Cerebellar nuclear complex (tissue), 1 donor: ENCODE results near the gene PPP1R13B.

ENCODE experiments used
- DNase-seq, 2 experiments: peaks; one replicate each; lab custom pipeline; 2025; lab: John Stamatoyannopoulos, UW

Gene PPP1R13B

GRCh38 chr14:103880348-103881267 is 33.2 kb upstream of the PPP1R13B start:
- peak in 1 of 2 experiments; percentile 36 for DNase-seq

- DNase-seq, result no peak
Observed at GRCh38 chr14:103879570-103880347, 32.4 kb upstream of the PPP1R13B start.

GRCh38 chr14:103879118-103879569 is 31.8 kb upstream of the PPP1R13B start:
- no peak for DNase-seq

- DNase-seq, result no peak
Observed at GRCh38 chr14:103878180-103878579, 30.8 kb upstream of the PPP1R13B start.

GRCh38 chr14:103875010-103875409 is 27.6 kb upstream of the PPP1R13B start:
- DNase-seq, result no peak

- no peak for DNase-seq
Observed at GRCh38 chr14:103872481-103873113, 25.2 kb upstream of the PPP1R13B start.

- no peak for DNase-seq
Observed at GRCh38 chr14:103871596-103872480, 24.5 kb upstream of the PPP1R13B start.

- no peak for DNase-seq
Observed at GRCh38 chr14:103870891-103871595, 23.7 kb upstream of the PPP1R13B start.

GRCh38 chr14:103870144-103870876 is 22.9 kb upstream of the PPP1R13B start:
- DNase-seq, result no peak

- no peak for DNase-seq
Observed at GRCh38 chr14:103869406-103870143, 22.2 kb upstream of the PPP1R13B start.

GRCh38 chr14:103868242-103868897 is 21.0 kb upstream of the PPP1R13B start:
- no peak for DNase-seq

GRCh38 chr14:103867523-103867953 is 20.2 kb upstream of the PPP1R13B start:
- no peak for DNase-seq

- no peak for DNase-seq
Observed at GRCh38 chr14:103867020-103867419, 19.6 kb upstream of the PPP1R13B start.

- DNase-seq, result no peak
Observed at GRCh38 chr14:103863245-103863644, 15.9 kb upstream of the PPP1R13B start.

- no peak for DNase-seq
Observed at GRCh38 chr14:103862393-103862782, 15.0 kb upstream of the PPP1R13B start.

GRCh38 chr14:103861413-103862392 is 14.3 kb upstream of the PPP1R13B start:
- no peak for DNase-seq

GRCh38 chr14:103859416-103860202 is 12.2 kb upstream of the PPP1R13B start:
- no peak for DNase-seq
